GDM1 (cell line): ENCODE data around the gene ACTR3C.

Source experiments
- DNase-seq: peaks from one replicate; lab custom pipeline; 2025; lab: John Stamatoyannopoulos, UW

The ACTR3C gene

GRCh38 chr7:150359622-150360362, 36.4 kb upstream of the ACTR3C start:
- DNase-seq = no peak

GRCh38 chr7:150358988-150359621, 35.8 kb upstream of the ACTR3C start:
- DNase-seq = no peak

GRCh38 chr7:150358433-150358832, 35.1 kb upstream of the ACTR3C start:
- no peak for DNase-seq

- no peak for DNase-seq
These were observed 34.6 kb upstream of the ACTR3C start for GRCh38 chr7:150357771-150358427.

GRCh38 chr7:150357270-150357669, 33.9 kb upstream of the ACTR3C start:
- DNase-seq = peak; percentile 49

- DNase-seq = no peak
These were observed 33.0 kb upstream of the ACTR3C start for GRCh38 chr7:150356265-150356897.

- DNase-seq = no peak
These were observed 32.3 kb upstream of the ACTR3C start for GRCh38 chr7:150355666-150356059.

- DNase-seq = no peak
These were observed 28.3 kb upstream of the ACTR3C start for GRCh38 chr7:150351587-150352194.

- no peak for DNase-seq
These were observed 23.6 kb upstream of the ACTR3C start for GRCh38 chr7:150346922-150347321.

- DNase-seq = no peak
These were observed 21.7 kb upstream of the ACTR3C start for GRCh38 chr7:150345012-150345411.

- DNase-seq = no peak
These were observed 21.0 kb upstream of the ACTR3C start for GRCh38 chr7:150344299-150344698.

GRCh38 chr7:150343225-150343624, 19.9 kb upstream of the ACTR3C start:
- DNase-seq = no peak

- no peak for DNase-seq
These were observed 18.7 kb upstream of the ACTR3C start for GRCh38 chr7:150342121-150342408.

- DNase-seq = no peak
These were observed 18.1 kb upstream of the ACTR3C start, which contains the start of gene RARRES2 for GRCh38 chr7:150341263-150342120. Gene RARRES2 (minus strand): TSS chr7:150341629. CDS start chr7:150340609, 1,020 bp downstream.

- no peak for DNase-seq
These were observed 17.5 kb upstream of the ACTR3C start for GRCh38 chr7:150340875-150341262.

- no peak for DNase-seq
These were observed 16.8 kb upstream of the ACTR3C start for GRCh38 chr7:150340024-150340749.

- no peak for DNase-seq
These were observed 16.1 kb upstream of the ACTR3C start for GRCh38 chr7:150339409-150339809.

GRCh38 chr7:150338166-150338829, 15.0 kb upstream of the ACTR3C start:
- no peak for DNase-seq

GRCh38 chr7:150337659-150338081, 14.3 kb upstream of the ACTR3C start:
- DNase-seq = no peak

- no peak for DNase-seq
These were observed 13.8 kb upstream of the ACTR3C start for GRCh38 chr7:150337179-150337578.
